ENCODE data around the gene PSKH1. TPM values are rescaled to one million over a fixed set of nuclear protein-coding genes. Genes with fewer than 3 reads are reported as not detected.
"Not testable (repeated sequence)": the region's sequence is repeated elsewhere in the genome, so short reads cannot be mapped to it uniquely, and the experiment has no call there.

PSKH1 gene
- total RNA-seq, 2 donors from 2014 or later, result 32.1 to 37.4 TPM

GRCh38 chr16:67910158-67910557, 17.1 kb downstream of the PSKH1 start:
- H3K4me3 Mint-ChIP-seq, result no peak overlapping the region
- Histone ChIP-seq H3K9me3 (ENCODE audit: control insufficient read depth, low read length) (no peaks in the 10 kb centered on the region), H3K27me3 (ENCODE audit: control insufficient read depth, insufficient read depth, low read length, poor library complexity, severe bottlenecking) (no peaks in the 10 kb centered on the region), H3K36me3 (ENCODE audit: control insufficient read depth, insufficient read depth, low read length) (peaks cover 20% of the 10 kb centered on the region), H3K4me3 (ENCODE audit: low read length) (no peak overlapping the region), H3K27ac (ENCODE audit: low read depth, low read length) (no peak overlapping the region), H3K9ac (ENCODE audit: extremely low read depth, low read length, poor library complexity, severe bottlenecking) (no peak overlapping the region), H3K4me1 (ENCODE audit: control insufficient read depth, insufficient read depth, low read length) (peaks cover 4% of the 10 kb centered on the region)
- 90 to 94% methylated on average over 2 of the region's 2 CpGs for WGBS, 2 experiments (ENCODE audit: insufficient coverage in 1 of 2, insufficient read length in 1 of 2)
- no peak for DNase-seq
- TF ChIP-seq, protein P1, sequence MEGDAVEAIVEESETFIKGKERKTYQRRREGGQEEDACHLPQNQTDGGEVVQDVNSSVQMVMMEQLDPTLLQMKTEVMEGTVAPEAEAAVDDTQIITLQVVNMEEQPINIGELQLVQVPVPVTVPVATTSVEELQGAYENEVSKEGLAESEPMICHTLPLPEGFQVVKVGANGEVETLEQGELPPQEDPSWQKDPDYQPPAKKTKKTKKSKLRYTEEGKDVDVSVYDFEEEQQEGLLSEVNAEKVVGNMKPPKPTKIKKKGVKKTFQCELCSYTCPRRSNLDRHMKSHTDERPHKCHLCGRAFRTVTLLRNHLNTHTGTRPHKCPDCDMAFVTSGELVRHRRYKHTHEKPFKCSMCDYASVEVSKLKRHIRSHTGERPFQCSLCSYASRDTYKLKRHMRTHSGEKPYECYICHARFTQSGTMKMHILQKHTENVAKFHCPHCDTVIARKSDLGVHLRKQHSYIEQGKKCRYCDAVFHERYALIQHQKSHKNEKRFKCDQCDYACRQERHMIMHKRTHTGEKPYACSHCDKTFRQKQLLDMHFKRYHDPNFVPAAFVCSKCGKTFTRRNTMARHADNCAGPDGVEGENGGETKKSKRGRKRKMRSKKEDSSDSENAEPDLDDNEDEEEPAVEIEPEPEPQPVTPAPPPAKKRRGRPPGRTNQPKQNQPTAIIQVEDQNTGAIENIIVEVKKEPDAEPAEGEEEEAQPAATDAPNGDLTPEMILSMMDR (conservative IDR thresholded peaks at IDR 0.05), result no peak
- peak overlapping the region; percentile 26 for H3K27ac Mint-ChIP-seq
- no peaks in the 10 kb centered on the region for H3K27me3 Mint-ChIP-seq (ENCODE audit: insufficient read depth)
- no peaks in the 10 kb centered on the region for H3K9me3 Mint-ChIP-seq
- H3K36me3 Mint-ChIP-seq (ENCODE audit: low read depth), result peaks cover 26% of the 10 kb centered on the region
- peaks cover 13% of the 10 kb centered on the region for H3K4me1 Mint-ChIP-seq

GRCh38 chr16:67914758-67915495, 21.9 kb downstream of the PSKH1 start:
- Histone ChIP-seq H3K4me1 (ENCODE audit: control insufficient read depth, insufficient read depth, low read length) (peaks cover 4% of the 10 kb centered on the region), H3K4me3 (ENCODE audit: low read length) (no peak overlapping the region), H3K27me3 (ENCODE audit: control insufficient read depth, insufficient read depth, low read length, poor library complexity, severe bottlenecking) (no peaks in the 10 kb centered on the region), H3K9ac (ENCODE audit: extremely low read depth, low read length, poor library complexity, severe bottlenecking) (no peak overlapping the region), H3K27ac (ENCODE audit: low read depth, low read length) (no peak overlapping the region), H3K36me3 (ENCODE audit: control insufficient read depth, insufficient read depth, low read length) (peaks cover 26% of the 10 kb centered on the region), H3K9me3 (ENCODE audit: control insufficient read depth, low read length) (no peaks in the 10 kb centered on the region)
- DNase-seq, result peak; percentile 67
- Mint-ChIP-seq H3K27ac (peak overlapping the region; percentile 71), H3K36me3 (ENCODE audit: low read depth) (peaks cover 27% of the 10 kb centered on the region), H3K4me1 (peaks cover 28% of the 10 kb centered on the region), H3K27me3 (ENCODE audit: insufficient read depth) (no peaks in the 10 kb centered on the region), H3K4me3 (no peak overlapping the region), H3K9me3 (no peaks in the 10 kb centered on the region)
- TF ChIP-seq, protein P1 (conservative IDR thresholded peaks at IDR 0.05), result no peak
- 69 to 74% methylated on average over 7 of the region's 7 CpGs for WGBS, 2 experiments (ENCODE audit: insufficient coverage in 1 of 2, insufficient read length in 1 of 2)

- H3K27ac ChIP-seq (ENCODE audit: low read depth, low read length); H3K4me3 ChIP-seq (ENCODE audit: low read length); H3K4me1 ChIP-seq (ENCODE audit: control insufficient read depth, insufficient read depth, low read length); H3K9ac ChIP-seq (ENCODE audit: extremely low read depth, low read length, poor library complexity, severe bottlenecking); H3K27me3 ChIP-seq (ENCODE audit: control insufficient read depth, insufficient read depth, low read length, poor library complexity, severe bottlenecking); DNase-seq; H3K27me3 Mint-ChIP-seq (ENCODE audit: insufficient read depth); H3K9me3 ChIP-seq (ENCODE audit: control insufficient read depth, low read length); H3K9me3 Mint-ChIP-seq; H3K4me3 Mint-ChIP-seq: not testable (repeated sequence)
- 83% methylated on average over 1 of the region's 2 CpGs; no CpG with 5 or more reads in 1 of the 2 experiments for WGBS, 2 experiments (ENCODE audit: insufficient coverage in 1 of 2, insufficient read length in 1 of 2)
- Mint-ChIP-seq H3K4me1 (peaks cover 28% of the 10 kb centered on the region), H3K36me3 (ENCODE audit: low read depth) (peaks cover 23% of the 10 kb centered on the region), H3K27ac (peak overlapping the region; percentile 71)
- peaks cover 23% of the 10 kb centered on the region for H3K36me3 ChIP-seq (ENCODE audit: control insufficient read depth, insufficient read depth, low read length)
These were observed 22.4 kb downstream of the PSKH1 start for GRCh38 chr16:67915496-67915769.
